ENCODE measurements around the gene UBE2F.
A peak's percentile ranks its signal among the peaks of the same experiment; 100 is the strongest.
"Not testable (repeated sequence)": the region's sequence is repeated elsewhere in the genome, so short reads cannot be mapped to it uniquely, and the experiment has no call there.

Gene UBE2F

DNA sequence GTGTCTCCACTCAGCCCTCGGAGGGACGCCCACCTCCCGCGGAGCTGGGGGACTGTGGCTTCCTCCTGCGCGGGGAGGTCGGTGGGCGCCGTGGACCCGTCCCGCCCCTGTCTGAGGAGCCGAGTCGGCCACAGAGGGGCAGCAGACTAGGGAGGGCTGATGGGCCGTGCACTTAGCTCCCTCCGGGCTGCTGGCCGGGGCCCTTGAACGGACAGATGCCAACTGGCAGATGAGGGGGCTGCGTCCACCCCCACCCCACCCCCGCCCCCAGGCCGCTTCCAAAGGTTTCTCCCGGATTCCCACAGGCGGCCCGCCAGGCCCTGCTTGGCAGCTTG is 10.4 kb upstream of the UBE2F start:
- peak overlapping the region; percentile 21 to 30 for H3K4me3 ChIP-seq (replicated peaks in 1 of 2; ENCODE audit: low read depth in 2 of 2, low read length in 2 of 2)
- DNase-seq (ENCODE audit: low read depth in 2 of 2): no peak
- TF ChIP-seq, protein P1, sequence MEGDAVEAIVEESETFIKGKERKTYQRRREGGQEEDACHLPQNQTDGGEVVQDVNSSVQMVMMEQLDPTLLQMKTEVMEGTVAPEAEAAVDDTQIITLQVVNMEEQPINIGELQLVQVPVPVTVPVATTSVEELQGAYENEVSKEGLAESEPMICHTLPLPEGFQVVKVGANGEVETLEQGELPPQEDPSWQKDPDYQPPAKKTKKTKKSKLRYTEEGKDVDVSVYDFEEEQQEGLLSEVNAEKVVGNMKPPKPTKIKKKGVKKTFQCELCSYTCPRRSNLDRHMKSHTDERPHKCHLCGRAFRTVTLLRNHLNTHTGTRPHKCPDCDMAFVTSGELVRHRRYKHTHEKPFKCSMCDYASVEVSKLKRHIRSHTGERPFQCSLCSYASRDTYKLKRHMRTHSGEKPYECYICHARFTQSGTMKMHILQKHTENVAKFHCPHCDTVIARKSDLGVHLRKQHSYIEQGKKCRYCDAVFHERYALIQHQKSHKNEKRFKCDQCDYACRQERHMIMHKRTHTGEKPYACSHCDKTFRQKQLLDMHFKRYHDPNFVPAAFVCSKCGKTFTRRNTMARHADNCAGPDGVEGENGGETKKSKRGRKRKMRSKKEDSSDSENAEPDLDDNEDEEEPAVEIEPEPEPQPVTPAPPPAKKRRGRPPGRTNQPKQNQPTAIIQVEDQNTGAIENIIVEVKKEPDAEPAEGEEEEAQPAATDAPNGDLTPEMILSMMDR (IDR thresholded peaks at IDR 0.05; ENCODE audit: low read depth, low read length): no peak

DNA sequence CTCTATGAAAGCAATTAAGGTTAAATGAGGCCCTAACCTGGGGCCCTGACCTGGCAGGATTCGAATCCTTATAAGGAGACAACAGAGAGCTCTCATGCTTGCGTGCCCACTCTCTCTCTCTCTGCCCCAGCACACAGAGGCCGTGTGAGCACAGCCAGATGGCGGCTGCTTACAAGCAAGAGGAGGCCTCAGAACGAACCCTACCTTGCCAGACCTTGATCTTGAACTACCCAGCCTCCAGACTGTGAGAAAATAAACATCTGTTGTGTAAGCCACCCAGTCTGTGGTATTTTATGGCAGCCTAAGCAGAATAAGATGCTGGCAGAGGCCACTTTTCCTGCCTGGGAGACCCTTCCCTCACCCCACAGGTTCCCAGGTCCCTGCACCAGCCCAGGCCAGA is 5.2 kb upstream of the UBE2F start:
- TF ChIP-seq, protein P1 (IDR thresholded peaks at IDR 0.05; ENCODE audit: low read depth, low read length): no peak
- DNase-seq (ENCODE audit: low read depth in 2 of 2): no peak
- no peak overlapping the region for H3K4me3 ChIP-seq (replicated peaks in 1 of 2; ENCODE audit: low read depth in 2 of 2, low read length in 2 of 2)

GRCh38 chr2:237962432-237963084 is 4.3 kb upstream of the UBE2F start:
- DNase-seq (ENCODE audit: low read depth in 2 of 2): no peak
- no peak overlapping the region for H3K4me3 ChIP-seq (replicated peaks in 1 of 2; ENCODE audit: low read depth in 2 of 2, low read length in 2 of 2)
- TF ChIP-seq, protein P1 (IDR thresholded peaks at IDR 0.05; ENCODE audit: low read depth, low read length): no peak

DNA sequence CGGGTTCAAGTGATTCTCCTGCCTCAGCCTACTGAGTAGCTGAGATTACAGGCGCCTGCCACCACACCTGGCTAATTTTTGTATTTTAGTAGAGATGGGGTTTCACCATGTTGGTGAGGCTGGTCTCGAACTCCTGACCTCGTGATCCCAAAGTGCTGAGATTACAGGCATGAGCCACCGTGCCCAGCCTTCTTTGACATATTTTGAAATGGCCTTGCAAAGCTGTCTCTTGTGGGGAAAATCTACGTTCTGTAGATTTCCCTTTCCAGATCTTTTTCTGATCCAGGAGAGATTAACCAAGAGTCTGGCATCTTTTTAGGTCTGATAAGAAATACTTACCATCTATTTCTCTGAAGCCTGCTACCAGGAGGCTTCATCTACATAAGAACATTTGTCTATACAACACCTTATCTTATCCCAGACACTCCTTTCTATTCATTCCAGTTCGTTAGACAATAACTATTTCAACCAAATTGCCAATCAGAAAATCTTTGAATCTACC is 3.3 kb upstream of the UBE2F start:
- DNase-seq (ENCODE audit: low read depth in 2 of 2); H3K4me3 ChIP-seq (replicated peaks in 1 of 2; ENCODE audit: low read depth in 2 of 2, low read length in 2 of 2): not testable (repeated sequence)

DNA sequence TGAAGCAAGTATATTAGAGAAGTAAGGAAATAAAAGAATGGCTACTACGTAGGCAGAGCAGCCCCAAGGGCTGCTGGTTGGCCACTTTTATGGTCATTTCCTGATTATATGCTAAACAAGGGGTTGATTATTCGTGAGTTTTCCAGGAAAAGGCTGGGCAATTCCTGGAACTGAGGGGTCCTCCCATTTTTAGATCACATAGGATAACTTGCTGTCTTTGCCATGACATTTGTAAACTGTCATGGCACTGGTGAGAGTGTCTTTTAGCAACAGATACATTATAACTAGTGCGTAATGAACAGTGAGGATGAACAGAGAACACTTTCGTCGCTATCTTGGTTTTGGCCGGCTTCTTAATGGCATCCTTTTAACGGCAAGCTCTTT is 2.6 kb upstream of the UBE2F start:
- TF ChIP-seq, protein P1 (IDR thresholded peaks at IDR 0.05; ENCODE audit: low read depth, low read length): no peak
- H3K4me3 ChIP-seq (replicated peaks in 1 of 2; ENCODE audit: low read depth in 2 of 2, low read length in 2 of 2): no peak overlapping the region
- no peak for DNase-seq (ENCODE audit: low read depth in 2 of 2)

DNA sequence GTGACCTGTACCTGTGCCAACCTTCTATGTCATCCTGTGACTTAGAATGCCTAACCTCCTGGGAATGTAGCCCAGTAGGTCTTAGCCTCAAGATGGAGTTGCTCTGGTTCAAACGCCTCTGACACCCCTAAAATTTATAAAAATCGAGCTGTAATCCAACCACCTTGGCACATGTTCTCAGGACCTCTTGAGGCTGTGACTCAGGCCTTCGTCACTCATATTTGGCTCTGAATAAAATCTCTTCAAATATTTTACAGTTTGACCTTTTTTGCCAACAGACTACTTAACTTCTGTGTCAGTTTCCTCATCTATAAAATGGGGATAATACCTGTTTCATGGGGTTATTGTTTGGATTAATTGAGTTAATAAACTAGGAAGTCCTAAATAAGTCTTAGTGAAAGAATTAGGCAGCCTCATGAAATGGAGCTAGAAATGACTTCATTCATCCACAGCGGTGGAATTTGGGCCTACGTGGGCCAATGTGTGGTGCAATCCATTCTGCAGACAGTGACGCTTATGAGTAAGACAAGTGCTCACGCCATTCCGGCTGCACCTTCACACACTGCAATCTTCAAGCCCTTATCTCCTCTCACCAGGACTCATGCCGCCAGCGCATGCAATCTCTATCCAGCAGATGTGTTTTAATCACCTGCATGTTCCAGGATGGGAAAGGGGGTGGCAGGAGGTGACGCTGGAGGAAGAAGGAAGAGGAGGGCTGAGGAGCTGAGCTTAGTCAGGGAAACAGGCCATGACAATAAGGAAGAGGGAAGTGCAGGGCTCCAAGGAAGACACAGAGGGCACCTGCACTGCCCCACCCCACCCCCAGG is 2.0 kb upstream of the UBE2F start:
- DNase-seq (ENCODE audit: low read depth in 2 of 2): peak; percentile 90 to 98
- TF ChIP-seq, protein P1 (IDR thresholded peaks at IDR 0.05; ENCODE audit: low read depth, low read length): no peak
- H3K4me3 ChIP-seq (replicated peaks in 1 of 2; ENCODE audit: low read depth in 2 of 2, low read length in 2 of 2): no peak overlapping the region

DNA sequence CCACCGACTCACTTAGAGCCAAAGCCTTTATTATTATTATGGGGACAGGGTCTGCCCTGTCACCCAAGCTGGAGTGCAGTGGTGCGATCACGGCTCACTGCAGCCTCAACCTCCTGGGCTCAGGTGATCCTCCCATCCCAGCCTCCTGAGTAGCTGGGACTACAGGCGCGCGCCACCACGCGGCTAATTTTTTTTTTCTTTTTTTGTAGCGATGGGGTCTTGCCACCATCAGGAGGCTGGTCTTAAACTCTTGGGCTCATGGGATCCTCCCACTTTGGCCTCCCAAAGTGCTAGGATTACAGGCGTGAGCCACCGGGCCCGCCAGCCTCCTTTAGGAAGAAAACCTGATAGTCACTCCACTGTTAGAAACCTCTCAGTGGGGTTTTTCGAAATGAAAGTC is 970 bp upstream of the UBE2F start:
- not testable (repeated sequence) for DNase-seq (ENCODE audit: low read depth in 2 of 2)
- H3K4me3 ChIP-seq (replicated peaks in 1 of 2; ENCODE audit: low read depth in 2 of 2, low read length in 2 of 2): peak overlapping the region in 1 of 2 donors; percentile 68

- DNase-seq (ENCODE audit: low read depth in 2 of 2): no peak
- TF ChIP-seq, protein P1 (IDR thresholded peaks at IDR 0.05; ENCODE audit: low read depth, low read length): no peak
- peak overlapping the region; percentile 68 to 72 for H3K4me3 ChIP-seq (replicated peaks in 1 of 2; ENCODE audit: low read depth in 2 of 2, low read length in 2 of 2)
Observed at GRCh38 chr2:237966250-237966564, 607 bp upstream of the UBE2F start.
